Breast epithelium (tissue), 3 donors: ENCODE data around the gene ADCY2.

Source experiments
- CTCF ChIP-seq, 3 donors: fragments of 450-650 bp; IDR thresholded peaks; one replicate each; pipeline ENCODE4 v1.5.1; 2016 to 2017; ENCODE audit warnings: antibody characterized with exemption in 3 of 3, mild to moderate bottlenecking in 3 of 3, moderate library complexity in 3 of 3
- POLR2A ChIP-seq: fragments of 450-650 bp; IDR thresholded peaks from one replicate; pipeline ENCODE4 v1.6.1; 2016; ENCODE audit warnings: antibody characterized with exemption, mild to moderate bottlenecking, moderate library complexity

GRCh38 chr5:7679663-7680062 is 283.7 kb downstream of the ADCY2 start:
- TF ChIP-seq CTCF (IDR thresholded peaks at IDR 0.05): no peak
- TF ChIP-seq POLR2A: no peak
